22Rv1 (cell line): Measurements from ENCODE around the gene CMIP.

ENCODE experiments used
- ZFX ChIP-seq: fragments of 450-650 bp; IDR thresholded peaks from 2 replicates; pipeline ENCODE4 v1.6.1; 2017; ENCODE audit warnings: antibody characterized with exemption, borderline replicate concordance
- TF ChIP-seq, protein P1 (sequence below): fragments of 450-650 bp; IDR thresholded peaks from 2 replicates; pipeline ENCODE4 v1.5.1; 2017; ENCODE audit warnings: mild to moderate bottlenecking

DNA sequence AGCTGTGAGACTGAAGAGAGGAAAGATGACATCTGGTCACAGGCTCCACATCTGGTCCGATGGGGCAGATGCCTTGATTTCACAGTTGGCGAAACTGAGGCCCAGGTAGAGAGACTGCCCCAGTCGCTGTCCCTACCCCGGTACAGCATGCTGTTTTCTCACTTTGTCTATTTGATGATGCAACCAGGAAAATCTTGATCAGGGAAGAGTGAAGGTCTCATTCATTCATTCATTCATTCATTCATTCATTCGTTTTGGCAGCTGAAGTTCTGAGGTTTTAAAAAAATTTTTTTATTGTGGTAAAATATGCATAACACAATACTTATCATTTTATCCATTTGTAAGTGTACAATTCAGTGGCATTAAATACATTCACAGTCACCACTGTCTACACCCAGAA, 19.7 kb downstream of the CMIP start:
- TF ChIP-seq, protein P1, sequence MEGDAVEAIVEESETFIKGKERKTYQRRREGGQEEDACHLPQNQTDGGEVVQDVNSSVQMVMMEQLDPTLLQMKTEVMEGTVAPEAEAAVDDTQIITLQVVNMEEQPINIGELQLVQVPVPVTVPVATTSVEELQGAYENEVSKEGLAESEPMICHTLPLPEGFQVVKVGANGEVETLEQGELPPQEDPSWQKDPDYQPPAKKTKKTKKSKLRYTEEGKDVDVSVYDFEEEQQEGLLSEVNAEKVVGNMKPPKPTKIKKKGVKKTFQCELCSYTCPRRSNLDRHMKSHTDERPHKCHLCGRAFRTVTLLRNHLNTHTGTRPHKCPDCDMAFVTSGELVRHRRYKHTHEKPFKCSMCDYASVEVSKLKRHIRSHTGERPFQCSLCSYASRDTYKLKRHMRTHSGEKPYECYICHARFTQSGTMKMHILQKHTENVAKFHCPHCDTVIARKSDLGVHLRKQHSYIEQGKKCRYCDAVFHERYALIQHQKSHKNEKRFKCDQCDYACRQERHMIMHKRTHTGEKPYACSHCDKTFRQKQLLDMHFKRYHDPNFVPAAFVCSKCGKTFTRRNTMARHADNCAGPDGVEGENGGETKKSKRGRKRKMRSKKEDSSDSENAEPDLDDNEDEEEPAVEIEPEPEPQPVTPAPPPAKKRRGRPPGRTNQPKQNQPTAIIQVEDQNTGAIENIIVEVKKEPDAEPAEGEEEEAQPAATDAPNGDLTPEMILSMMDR, result no peak
- no peak for TF ChIP-seq ZFX
